HEK293 (cell line): Measurements from ENCODE around the gene ITPR3.
"Not testable (repeated sequence)": the region's sequence is repeated elsewhere in the genome, so short reads cannot be mapped to it uniquely, and the experiment has no call there.

Experiments
- CTCF ChIA-PET: fragments of 350-600 bp; formaldehyde crosslinking; extraction: SDS; loops from one replicate; lab custom pipeline; 2021; ENCODE audit warnings: antibody characterized with exemption; lab: Yijun Ruan, JAX
- POLR2A ChIA-PET: fragments of 300-600 bp; formaldehyde crosslinking; extraction: SDS; loops from one replicate; lab custom pipeline; 2020; ENCODE audit warnings: antibody characterized with exemption, inconsistent platforms; lab: Yijun Ruan, JAX
- H3K27ac ChIP-seq: fragments of 200-500 bp; sonication (Bioruptor generic); 2 replicates; pipeline ENCODE4 v1.5.1; 2014; ENCODE audit warnings: low read depth, low read length, control low read depth, inconsistent platforms; ENCODE audit errors: extremely low read depth
- H3K36me3 ChIP-seq, 2 experiments: fragments of 200-500 bp in 1 of 2; sonication (Bioruptor generic) in 1 of 2; 1 replicate in 1 of 2; 2 replicates in 1 of 2; pipeline ENCODE4 v1.5.1; 2014 to 2017; ENCODE audit warnings: inconsistent platforms in 2 of 2, low read length in 2 of 2; ENCODE audit not compliant: control insufficient read depth in 2 of 2, insufficient read depth in 1 of 2
- H3K4me1 ChIP-seq: fragments of 200-500 bp; sonication (Bioruptor generic); 2 replicates; pipeline ENCODE4 v1.5.1; 2014; ENCODE audit warnings: mild to moderate bottlenecking, low read length, inconsistent platforms; ENCODE audit not compliant: control insufficient read depth, insufficient read depth
- H3K4me3 ChIP-seq: 2 replicates; pipeline ENCODE4 v1.5.1; 2011; ENCODE audit warnings: low read depth, mild to moderate bottlenecking, control low read depth, low read length, moderate library complexity
- H3K9me3 ChIP-seq: fragments of 200-500 bp; sonication (Bioruptor generic); 2 replicates; pipeline ENCODE4 v1.5.1; 2014; ENCODE audit warnings: low read depth, low read length, inconsistent platforms; ENCODE audit not compliant: control insufficient read depth, insufficient read depth
- GLIS1 ChIP-seq: fragments of 450-650 bp; formaldehyde crosslinking; IDR thresholded peaks from 2 replicates; pipeline ENCODE4 v1.5.1; 2016; ENCODE audit warnings: missing biosample characterization, missing genetic modification characterization
- HOXC10 ChIP-seq: sonication (generic); formaldehyde crosslinking; IDR thresholded peaks from 2 replicates; pipeline ENCODE4 v1.8.1; 2023; ENCODE audit warnings: mild to moderate bottlenecking, missing genetic modification reagents
- KLF10 ChIP-seq: fragments of 450-650 bp; IDR thresholded peaks from 2 replicates; pipeline ENCODE4 v1.5.1; 2018; ENCODE audit warnings: missing biosample characterization, mild to moderate bottlenecking, missing genetic modification characterization
- ZIC2 ChIP-seq: fragments of 450-650 bp; formaldehyde crosslinking; IDR thresholded peaks from 2 replicates; pipeline ENCODE4 v1.5.1; 2016; ENCODE audit warnings: missing biosample characterization, missing genetic modification characterization
- ZNF292 ChIP-seq: fragments of 450-650 bp; formaldehyde crosslinking; IDR thresholded peaks from 2 replicates; pipeline ENCODE4 v1.5.1; 2016; ENCODE audit warnings: low read depth, missing biosample characterization, missing genetic modification characterization, borderline replicate concordance
- ZNF48 ChIP-seq: fragments of 450-650 bp; formaldehyde crosslinking; IDR thresholded peaks from 2 replicates; pipeline ENCODE4 v1.5.1; 2016; ENCODE audit warnings: missing biosample characterization, missing genetic modification characterization
- ZNF501 ChIP-seq: fragments of 450-650 bp; formaldehyde crosslinking; IDR thresholded peaks from 2 replicates; pipeline ENCODE4 v1.5.1; 2016; ENCODE audit warnings: missing biosample characterization, missing genetic modification characterization
- ZNF623 ChIP-seq: fragments of 450-650 bp; formaldehyde crosslinking; IDR thresholded peaks from 2 replicates; pipeline ENCODE4 v1.5.1; 2016; ENCODE audit warnings: missing biosample characterization, missing genetic modification characterization
- ZNF776 ChIP-seq: fragments of 450-650 bp; formaldehyde crosslinking; IDR thresholded peaks from 2 replicates; pipeline ENCODE4 v1.5.0; 2017; ENCODE audit warnings: missing biosample characterization, missing genetic modification characterization, borderline replicate concordance
- ZNF777 ChIP-seq: fragments of 450-650 bp; formaldehyde crosslinking; IDR thresholded peaks from 2 replicates; pipeline ENCODE4 v1.5.1; 2017; ENCODE audit warnings: missing biosample characterization, missing genetic modification characterization, borderline replicate concordance
- ZSCAN16 ChIP-seq: fragments of 450-650 bp; formaldehyde crosslinking; IDR thresholded peaks from 2 replicates; pipeline ENCODE4 v1.5.1; 2016; ENCODE audit warnings: missing biosample characterization, missing genetic modification characterization
- TF ChIP-seq, protein P1 (sequence below): fragments of 450-650 bp; formaldehyde crosslinking; conservative IDR thresholded peaks from 2 replicates; pipeline ENCODE4 v1.5.1; 2016; ENCODE audit warnings: low read depth, missing biosample characterization, missing genetic modification characterization
- TF ChIP-seq, protein P2 (sequence below): fragments of 450-650 bp; formaldehyde crosslinking; IDR thresholded peaks from 2 replicates; pipeline ENCODE4 v1.5.1; 2017; ENCODE audit warnings: missing biosample characterization, missing genetic modification characterization

ITPR3 gene

DNA sequence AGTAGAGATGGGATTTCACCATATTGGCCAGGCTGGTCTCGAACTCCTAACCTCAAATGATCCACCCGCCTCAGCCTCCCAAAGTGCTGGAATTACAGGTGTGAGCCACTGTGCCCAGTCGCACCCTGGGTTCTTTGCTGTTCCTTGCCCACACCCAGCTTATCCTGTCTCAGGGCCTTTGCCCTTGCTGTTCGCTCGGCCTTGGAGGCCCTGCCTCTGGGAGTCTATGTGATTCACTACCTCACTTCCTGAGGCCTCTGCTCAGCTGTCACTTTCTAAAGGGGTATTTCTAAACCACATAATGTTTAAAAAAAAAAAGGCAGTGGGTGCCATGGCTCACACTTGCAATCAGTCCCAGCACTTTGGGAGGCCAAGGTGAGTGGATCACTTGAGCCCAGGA is 24.2 kb upstream of the ITPR3 start:
- peak; percentile 55 for TF ChIP-seq ZNF623 (tag by site-specific recombination)
- H3K4me3 ChIP-seq, H3K4me1 ChIP-seq, H3K36me3 ChIP-seq, H3K9me3 ChIP-seq, POLR2A ChIA-PET, H3K27ac ChIP-seq: not testable (repeated sequence)
- CTCF ChIA-PET = interaction anchor here (0.6 to 4.6 kb wide), 5 partner anchors 10 to 114 kb away, joined by 3 to 24 read pairs (median 4); no protein-coding TSS in a partner anchor

DNA sequence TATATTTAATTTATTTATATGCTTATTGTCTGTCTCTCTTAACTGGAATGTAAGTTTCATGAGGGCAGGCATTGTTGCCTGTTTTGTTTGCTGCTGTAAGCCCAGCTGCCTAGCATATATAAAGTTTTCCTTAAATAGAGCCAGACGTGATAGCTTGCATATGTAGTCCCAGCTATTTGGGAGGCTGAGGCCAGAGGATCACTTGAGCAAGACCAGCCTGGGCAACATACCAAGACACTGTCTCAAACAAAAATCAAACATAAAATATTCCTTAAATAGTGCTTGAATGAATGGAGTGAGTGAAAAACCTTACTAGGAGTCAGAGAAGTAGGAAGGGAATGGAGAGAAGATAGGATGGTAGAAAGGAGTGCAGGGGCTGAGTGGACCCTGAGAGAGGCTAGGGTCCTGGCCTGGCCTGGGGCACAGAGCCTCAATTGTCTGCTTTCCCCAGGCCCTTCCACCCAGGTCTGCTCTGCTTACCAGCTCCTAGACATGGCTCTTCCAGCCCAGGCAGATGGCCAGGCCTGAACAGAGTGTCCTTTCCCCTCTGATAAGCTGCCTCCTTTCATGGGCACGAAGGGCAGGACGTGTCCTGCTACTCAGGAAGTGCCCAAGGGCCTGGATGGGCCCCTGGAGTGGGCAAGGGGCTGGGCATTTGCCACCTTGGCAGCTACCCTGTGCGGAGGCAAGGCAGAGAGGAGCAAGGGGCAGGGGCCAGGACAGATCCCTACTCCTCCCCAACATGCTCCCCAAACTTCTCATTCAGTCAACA is 23.4 kb upstream of the ITPR3 start:
- H3K9me3 ChIP-seq = no peaks in the 10 kb centered on the region
- no peaks in the 10 kb centered on the region for H3K36me3 ChIP-seq
- TF ChIP-seq, protein P1, sequence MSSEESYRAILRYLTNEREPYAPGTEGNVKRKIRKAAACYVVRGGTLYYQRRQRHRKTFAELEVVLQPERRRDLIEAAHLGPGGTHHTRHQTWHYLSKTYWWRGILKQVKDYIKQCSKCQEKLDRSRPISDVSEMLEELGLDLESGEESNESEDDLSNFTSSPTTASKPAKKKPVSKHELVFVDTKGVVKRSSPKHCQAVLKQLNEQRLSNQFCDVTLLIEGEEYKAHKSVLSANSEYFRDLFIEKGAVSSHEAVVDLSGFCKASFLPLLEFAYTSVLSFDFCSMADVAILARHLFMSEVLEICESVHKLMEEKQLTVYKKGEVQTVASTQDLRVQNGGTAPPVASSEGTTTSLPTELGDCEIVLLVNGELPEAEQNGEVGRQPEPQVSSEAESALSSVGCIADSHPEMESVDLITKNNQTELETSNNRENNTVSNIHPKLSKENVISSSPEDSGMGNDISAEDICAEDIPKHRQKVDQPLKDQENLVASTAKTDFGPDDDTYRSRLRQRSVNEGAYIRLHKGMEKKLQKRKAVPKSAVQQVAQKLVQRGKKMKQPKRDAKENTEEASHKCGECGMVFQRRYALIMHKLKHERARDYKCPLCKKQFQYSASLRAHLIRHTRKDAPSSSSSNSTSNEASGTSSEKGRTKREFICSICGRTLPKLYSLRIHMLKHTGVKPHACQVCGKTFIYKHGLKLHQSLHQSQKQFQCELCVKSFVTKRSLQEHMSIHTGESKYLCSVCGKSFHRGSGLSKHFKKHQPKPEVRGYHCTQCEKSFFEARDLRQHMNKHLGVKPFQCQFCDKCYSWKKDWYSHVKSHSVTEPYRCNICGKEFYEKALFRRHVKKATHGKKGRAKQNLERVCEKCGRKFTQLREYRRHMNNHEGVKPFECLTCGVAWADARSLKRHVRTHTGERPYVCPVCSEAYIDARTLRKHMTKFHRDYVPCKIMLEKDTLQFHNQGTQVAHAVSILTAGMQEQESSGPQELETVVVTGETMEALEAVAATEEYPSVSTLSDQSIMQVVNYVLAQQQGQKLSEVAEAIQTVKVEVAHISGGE (tag by site-specific recombination) = no peak
- TF ChIP-seq KLF10 (tag by site-specific recombination) (no peak), ZNF776 (no peak), ZNF501 (tag by site-specific recombination) (no peak), ZSCAN16 (tag by site-specific recombination) (no peak), ZNF48 (tag by site-specific recombination) (no peak), ZNF292 (tag by site-specific recombination) (no peak), ZNF777 (tag by site-specific recombination) (no peak)
- TF ChIP-seq, protein P2, sequence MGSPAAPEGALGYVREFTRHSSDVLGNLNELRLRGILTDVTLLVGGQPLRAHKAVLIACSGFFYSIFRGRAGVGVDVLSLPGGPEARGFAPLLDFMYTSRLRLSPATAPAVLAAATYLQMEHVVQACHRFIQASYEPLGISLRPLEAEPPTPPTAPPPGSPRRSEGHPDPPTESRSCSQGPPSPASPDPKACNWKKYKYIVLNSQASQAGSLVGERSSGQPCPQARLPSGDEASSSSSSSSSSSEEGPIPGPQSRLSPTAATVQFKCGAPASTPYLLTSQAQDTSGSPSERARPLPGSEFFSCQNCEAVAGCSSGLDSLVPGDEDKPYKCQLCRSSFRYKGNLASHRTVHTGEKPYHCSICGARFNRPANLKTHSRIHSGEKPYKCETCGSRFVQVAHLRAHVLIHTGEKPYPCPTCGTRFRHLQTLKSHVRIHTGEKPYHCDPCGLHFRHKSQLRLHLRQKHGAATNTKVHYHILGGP = no peak
- no peak overlapping the region for H3K4me3 ChIP-seq
- ChIA-PET CTCF (interaction anchor here (0.6 to 4.6 kb wide), 5 partner anchors 8 to 165 kb away, joined by 3 to 24 read pairs (median 5); no protein-coding TSS in a partner anchor), POLR2A (interaction anchor here (2.2 kb wide), 1 partner anchor 24 kb away, joined by 5 read pairs; the partner anchor contains the start of gene ITPR3)
- H3K27ac ChIP-seq = no peak overlapping the region
- no peaks in the 10 kb centered on the region for H3K4me1 ChIP-seq

DNA sequence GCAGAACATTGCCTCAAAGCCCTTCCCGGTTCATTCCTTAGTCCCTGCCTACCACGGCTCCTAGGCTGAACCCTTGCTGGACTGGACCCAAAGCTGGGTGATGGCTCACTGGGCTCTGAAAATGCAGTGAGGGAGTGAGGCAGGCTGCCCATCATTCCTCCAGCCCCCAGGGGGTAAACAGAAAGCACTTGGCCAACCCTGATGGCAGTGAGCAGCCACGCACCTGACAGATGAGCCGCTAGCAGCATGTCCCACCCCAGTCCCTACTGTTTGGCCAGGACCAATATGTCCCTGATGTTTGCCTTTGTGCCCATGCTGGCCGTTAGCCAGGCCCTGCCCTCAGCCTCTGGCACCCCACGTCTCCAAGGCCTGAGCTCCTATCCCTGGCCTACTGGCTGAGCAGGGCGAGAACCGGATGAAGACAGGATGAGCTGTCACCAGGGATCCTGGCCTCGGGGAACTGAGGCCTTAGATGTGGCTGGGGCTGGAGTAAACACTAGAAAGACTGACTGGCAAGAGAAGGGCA is 21.6 kb upstream of the ITPR3 start:
- H3K36me3 ChIP-seq = no peaks in the 10 kb centered on the region
- CTCF ChIA-PET = interaction anchor here (0.6 to 1.6 kb wide), 3 partner anchors 20 to 101 kb away, joined by 3 to 4 read pairs (median 4); no protein-coding TSS in a partner anchor
- no peak overlapping the region for H3K4me3 ChIP-seq
- H3K27ac ChIP-seq = no peak overlapping the region
- no peaks in the 10 kb centered on the region for H3K9me3 ChIP-seq
- no peak for TF ChIP-seq ZNF776
- 0 out of 2 replicates have a peak, but pooled peaks have one; percentile 19 for TF ChIP-seq GLIS1 (tag by site-specific recombination)
- TF ChIP-seq ZIC2 (tag by site-specific recombination) = peak; percentile 39
- no peak for TF ChIP-seq HOXC10
- H3K4me1 ChIP-seq = no peaks in the 10 kb centered on the region
- POLR2A ChIA-PET = interaction anchor here (2.2 kb wide), 1 partner anchor 22 kb away, joined by 5 read pairs; the partner anchor contains the start of gene ITPR3
